GM18861 (cell line): Measurements from ENCODE around the gene C3.

Source experiments
- ATAC-seq: cut with Tn5 transposase; IDR thresholded peaks from one replicate; pipeline ENCODE4 v1.9.1; 2021; ENCODE audit not compliant: unreplicated experiment

C3 gene

GRCh38 chr19:6745965-6746364 lies 25.5 kb upstream of the C3 start:
- ATAC-seq, result no peak

- ATAC-seq, result no peak
Measured at GRCh38 chr19:6744381-6745301, 24.2 kb upstream of the C3 start.

DNA sequence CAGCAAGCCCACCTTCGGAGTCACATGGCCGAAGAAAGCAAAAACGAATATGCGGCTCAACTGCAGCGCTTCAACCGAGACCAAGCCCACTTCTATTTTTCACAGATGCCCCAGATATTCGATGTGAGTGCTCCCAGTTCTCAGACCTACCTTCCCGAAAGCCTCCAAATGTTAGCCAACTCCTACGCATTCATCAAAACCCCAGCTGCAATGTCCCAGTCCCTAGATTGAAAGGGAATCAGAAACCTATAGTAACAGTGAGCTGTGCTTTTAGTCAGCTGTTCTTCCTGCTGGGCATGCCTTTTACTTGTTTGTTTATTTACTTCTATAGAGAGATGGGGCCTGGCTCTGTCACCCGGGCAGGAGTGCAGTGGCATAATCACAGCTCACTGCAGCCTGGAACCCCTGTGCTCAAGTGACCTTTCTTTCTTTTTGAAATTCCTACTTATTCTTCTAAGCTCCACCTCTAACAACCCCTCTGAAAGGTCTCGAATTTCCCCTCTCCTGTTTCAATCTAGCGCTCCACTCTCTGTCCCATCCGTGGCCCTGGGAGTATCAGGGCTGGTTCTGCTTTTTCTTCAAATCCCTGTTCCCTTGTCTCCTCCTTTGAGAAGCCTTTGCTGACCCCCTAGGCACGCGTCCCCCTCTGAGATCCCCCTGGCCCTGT lies 23.4 kb upstream of the C3 start:
- no peak for ATAC-seq

DNA sequence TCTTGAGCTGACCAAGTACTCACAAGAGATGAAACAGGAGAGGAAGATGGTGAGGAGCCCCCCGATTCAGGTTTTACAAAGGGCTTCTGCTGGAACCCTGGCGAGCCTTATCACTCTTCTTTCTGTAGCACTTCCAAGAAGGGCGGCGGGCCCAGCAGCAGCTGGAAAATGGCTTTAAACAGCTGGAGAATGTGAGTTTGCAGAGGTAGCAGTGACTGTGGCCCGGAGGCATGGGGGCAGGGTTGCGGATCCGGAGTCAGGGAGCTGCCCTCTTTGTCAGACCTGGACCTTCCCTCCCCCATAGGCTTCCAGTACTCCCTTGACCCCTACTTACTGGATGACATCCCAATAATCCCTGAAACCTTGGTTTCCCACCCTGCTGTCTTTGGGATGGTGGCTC lies 22.6 kb upstream of the C3 start:
- no peak for ATAC-seq

DNA sequence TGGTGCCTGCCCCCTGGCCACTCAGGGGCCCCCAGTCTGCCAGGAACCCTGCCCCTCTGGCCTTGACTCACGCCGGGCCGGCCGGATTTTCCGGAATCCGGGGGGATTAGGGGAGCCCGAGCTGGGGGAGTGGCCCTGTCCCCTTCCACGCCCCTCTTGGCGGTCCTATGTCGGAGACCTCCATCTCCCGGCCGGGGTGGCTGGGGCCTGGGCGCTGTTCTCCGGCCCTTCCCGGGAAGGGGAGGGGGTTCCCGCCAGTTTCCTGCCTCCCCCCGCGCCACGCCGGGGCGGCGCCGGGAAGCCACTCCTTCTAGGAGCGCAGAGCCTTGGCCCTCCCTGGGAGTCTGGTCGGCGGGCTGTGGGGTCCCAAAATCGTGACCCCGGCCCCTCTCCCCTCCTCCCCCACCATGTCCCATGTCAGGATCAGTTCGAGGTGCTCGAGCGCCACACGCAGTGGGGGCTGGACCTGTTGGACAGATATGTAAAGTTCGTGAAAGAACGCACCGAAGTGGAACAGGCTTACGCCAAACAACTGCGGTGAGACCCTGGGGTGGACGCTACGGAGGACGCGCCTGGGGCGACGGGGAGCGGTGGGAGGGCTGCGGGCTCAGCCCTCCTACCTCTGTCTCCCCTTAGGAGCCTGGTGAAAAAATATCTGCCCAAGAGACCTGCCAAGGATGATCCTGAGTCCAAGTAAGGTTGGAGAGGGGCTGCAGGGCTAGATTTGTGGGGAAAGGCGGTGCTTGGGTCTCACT lies 20.3 kb upstream of the C3 start:
- ATAC-seq, result no peak

GRCh38 chr19:6739883-6740588 lies 19.6 kb upstream of the C3 start:
- ATAC-seq, result no peak

- ATAC-seq, result no peak
Measured at GRCh38 chr19:6739390-6739882, 19.0 kb upstream of the C3 start, which contains the start of gene TRIP10. Gene TRIP10 (plus strand): TSS chr19:6739680. CDS start chr19:6739762, 82 bp downstream.

GRCh38 chr19:6738787-6739389 lies 18.4 kb upstream of the C3 start:
- no peak for ATAC-seq

DNA sequence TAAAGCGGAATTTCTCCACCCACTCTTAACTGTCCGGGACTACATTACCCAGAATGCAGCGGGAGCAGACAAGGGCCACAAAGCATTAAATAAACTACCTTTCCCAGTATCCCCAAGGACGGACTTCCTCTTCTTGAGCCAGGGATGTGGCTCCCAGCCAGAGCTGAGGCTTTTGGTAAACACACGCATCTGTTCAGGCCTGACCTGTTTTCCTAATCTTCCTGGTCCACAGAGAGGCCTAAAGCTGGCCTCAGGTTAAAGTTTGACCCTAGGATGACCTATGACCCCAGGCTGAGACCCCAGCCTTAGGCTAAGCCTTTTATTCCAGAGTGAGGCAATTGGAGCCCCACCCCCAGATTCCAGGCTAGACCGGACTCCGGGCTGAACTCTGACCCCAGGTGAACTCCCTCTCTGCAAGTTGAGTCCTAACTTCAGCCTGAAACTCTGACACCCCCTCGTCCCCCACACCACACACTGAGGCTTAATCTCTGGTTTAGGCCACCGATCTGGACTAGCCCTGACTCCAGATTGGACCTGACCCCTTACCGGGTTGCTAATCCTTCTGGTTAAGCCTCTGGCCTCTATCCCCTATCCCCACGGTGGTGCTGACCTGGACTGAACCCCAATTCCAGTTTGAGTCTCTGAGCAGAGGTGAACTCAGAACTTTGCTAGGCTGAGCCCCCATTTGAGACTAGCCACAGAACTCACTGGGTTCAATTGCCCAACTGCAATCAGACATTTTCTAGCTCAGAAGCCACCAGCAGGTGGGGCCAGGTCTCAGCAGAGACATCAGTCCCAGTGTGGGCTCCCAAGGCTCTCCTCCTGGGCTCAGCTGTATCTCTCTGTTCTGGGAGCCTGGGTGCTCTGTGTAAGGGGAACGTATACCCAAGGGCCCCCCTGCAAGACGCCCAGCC lies 17.7 kb upstream of the C3 start:
- no peak for ATAC-seq

DNA sequence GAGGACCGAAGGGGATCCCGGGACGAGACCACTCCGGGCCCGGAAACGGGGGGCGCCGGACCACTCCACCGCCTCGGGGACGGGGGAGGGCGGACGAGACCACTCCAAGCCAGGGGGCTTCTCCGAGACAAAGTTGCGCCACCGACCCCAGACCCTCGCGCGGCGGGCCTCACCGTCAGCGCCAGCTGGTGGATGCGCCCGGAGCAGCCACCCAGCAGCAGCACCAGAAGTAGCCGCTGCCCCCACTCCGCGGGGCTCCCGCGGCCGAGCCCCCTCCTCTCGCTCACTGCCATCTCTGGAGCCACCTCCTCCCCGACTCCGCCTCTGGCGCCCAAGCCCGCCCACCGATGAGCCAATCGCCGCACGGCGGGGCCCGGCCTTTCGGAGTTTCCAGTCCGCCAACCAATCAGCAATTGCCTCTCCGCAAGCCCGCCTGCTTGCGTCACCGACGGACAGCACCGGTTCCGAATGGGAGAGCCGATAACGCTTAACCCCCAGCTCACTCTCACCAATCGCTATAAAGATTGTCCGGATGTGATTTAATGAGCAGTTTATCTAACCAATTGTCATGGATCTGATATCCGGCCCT lies 16.9 kb upstream of the C3 start, which contains the start of gene GPR108:
Gene GPR108, minus strand, starts transcription at position 297 of the 589 bp plus-strand sequence. Its CDS starts 4 bp downstream, at position 293.
- peak; percentile 59 for ATAC-seq

- no peak for ATAC-seq
Measured at GRCh38 chr19:6736917-6737283, 16.4 kb upstream of the C3 start.

DNA sequence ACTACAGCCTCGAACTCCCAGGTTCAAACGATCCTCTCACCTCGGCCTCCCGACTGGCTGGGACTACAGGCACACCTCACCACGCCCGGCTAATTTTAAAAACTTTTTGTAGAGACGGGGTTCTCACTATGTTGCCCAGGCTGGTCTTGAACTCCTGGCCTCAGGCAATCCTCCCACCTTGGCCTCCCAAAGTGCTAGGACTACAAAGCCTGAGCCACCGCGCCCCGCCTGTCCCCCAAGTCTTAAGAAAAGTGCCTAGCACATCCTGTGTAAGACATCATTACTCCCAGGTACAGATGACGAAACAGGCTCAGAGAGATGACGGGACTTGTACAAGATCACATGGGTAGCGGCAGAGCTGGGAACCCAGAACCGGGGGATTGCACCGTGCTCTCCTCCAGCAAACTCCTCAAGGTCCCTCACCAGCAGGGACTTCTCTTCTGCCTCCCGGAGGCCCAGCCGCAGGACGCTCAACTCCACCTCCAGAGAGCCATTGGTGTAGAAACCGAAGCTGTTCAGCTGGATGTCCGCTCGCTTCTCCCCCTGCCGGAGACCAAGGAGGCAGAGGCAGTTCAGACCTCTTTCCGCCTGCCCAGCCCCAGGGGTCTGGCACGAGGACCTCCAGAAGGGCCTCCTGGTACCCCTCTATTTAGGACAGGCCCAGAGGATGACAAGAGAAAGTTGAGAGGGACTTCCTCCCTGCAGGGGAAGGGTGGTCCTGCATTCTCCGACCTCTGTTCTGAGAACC lies 15.9 kb upstream of the C3 start:
- ATAC-seq, result no peak

DNA sequence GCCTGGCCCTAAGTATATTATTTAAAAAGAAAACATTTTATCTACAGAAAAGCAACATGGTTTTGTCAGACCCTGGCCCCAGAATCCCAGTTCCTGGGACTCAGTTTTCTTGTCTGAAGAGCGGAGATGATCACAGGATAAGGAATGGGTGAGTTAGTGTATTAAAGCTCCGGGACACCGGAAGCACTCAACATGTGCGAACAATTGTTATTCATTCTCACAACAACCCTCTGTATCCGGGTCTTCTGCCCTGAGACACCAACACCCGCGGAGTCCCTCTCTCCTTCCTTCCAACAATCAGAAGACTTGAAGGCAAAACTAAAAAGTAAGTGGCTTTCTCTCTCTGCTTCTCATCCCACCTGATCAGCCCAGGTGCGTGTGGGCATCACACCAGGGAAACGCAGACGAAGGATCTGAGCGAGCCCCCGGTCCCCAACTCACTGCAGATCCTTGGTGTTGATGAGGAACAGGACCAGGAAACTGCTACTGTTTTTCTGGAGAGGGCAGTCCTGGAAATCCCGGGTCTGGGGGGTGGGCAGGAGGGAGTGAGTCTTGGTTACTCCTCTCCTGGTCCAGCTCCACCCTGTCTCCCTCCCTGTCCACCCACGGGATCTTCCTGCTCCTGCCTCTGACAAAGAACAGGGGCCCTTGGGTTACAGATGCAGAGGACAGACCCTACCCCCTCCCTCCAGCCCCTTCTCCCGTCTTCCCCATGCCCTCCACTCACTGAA lies 14.9 kb upstream of the C3 start:
- no peak for ATAC-seq

DNA sequence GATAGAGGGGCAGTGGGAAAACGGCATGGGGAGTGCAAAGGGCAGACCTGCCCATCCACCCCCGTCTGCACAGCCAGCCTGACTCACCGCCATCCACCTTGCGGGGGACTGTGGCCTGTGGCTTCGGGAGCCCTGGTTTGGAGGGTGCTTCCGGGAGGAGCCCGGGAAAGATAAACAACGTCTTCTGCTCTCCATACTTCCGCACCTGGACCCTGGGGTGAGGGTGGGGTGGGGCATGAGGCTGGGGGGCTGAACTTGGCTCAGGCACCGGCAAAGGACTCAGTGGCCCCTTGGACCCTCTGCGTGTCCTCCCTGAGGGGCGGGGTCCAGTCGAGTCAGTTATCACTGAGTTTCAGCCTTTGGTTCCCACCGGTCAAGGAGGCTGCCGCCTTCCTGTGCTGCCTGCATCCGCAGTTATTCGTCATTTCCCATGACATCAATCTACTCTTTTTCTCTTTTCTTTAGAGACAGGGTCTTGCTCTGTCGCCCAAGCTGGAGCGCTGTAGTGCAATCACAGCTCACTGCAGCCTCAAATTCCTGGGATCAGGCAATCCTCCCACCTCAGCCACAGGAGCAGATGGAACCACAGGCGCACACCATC lies 13.7 kb upstream of the C3 start:
- no peak for ATAC-seq

DNA sequence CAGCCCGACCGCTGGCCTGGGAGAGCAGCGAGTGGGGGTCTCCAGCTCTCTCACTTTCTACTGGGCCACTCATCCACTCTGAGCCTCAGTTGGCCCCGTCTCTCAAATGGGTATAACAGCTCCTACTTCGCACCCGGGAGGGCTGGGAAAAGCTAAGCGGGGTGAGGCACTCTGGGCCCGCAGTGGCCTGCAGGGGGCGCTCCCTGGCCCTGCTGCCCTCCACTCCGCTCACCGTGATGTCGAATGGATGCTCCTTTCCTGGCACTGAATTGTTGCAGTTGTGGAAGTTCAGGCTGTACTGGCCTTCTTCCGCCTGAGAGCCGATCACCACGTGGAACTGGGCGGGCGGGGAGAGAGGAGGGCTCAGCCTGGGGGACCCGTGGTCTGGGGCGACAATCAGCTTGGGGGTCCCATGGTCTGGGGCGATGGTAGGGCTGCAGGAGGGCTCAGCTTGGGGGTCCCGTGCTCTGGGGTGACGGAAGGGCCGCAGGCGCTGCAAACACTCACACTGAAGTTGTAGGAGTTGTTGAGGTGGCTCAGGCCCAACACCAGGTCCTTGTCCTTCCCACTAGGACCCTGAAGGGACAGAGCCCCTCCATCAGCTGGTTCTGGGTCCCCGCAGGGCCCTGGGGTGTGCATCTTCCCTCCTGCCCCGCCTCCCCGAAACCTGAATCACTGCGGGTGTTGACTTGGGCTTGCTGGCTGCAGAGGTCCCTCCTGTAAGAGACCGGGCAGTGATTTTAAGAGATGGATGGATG lies 13.1 kb upstream of the C3 start:
- no peak for ATAC-seq

DNA sequence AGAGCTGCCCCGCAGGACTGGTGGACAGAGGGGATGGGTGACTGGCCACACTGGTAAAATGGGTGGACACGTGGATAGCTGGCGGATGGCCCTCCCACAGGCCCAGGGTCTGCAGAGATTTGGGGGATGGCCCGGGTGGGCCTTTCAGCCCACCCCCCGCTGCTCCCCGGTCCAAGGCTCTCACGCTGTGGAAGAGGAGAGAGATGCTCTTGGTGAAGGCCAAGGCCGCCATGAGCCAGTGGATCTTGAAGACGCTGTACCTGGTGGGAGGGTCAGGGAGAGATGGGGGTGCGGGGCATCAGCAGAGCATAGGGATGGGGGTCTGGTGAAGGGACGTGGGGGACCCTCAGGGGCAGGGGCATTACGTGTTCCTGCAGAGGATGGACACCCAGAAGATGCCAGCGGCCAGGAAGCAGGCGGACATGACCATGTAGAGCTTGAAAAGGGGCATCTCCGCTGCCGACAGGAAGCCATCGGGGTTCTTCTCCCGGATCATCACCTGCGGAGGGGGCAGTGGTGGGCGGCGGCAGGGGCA lies 12.4 kb upstream of the C3 start:
- ATAC-seq, result no peak
